HUES64 (cell line): ENCODE data around the gene YPEL3.
"Not testable (repeated sequence)": the region's sequence is repeated elsewhere in the genome, so short reads cannot be mapped to it uniquely, and the experiment has no call there.

Experiments
- H3K27ac ChIP-seq: 2 replicates; pipeline ENCODE4 v1.7.0; 2013; ENCODE audit warnings: low read depth, low read length, inconsistent platforms
- H3K27me3 ChIP-seq: 2 replicates; pipeline ENCODE4 v1.6.1; 2013; ENCODE audit warnings: mild to moderate bottlenecking, low read length; ENCODE audit not compliant: insufficient read depth
- H3K36me3 ChIP-seq: 2 replicates; pipeline ENCODE4 v1.6.1; 2013; ENCODE audit warnings: mild to moderate bottlenecking, low read length; ENCODE audit not compliant: insufficient read depth
- H3K4me1 ChIP-seq: 2 replicates; pipeline ENCODE4 v1.6.1; 2013; ENCODE audit warnings: mild to moderate bottlenecking, low read length, moderate library complexity; ENCODE audit not compliant: insufficient read depth
- H3K4me3 ChIP-seq: 2 replicates; pipeline ENCODE4 v1.5.1; 2013; ENCODE audit warnings: mild to moderate bottlenecking, low read length, moderate library complexity
- H3K9ac ChIP-seq: 2 replicates; pipeline ENCODE4 v1.6.1; 2013; ENCODE audit warnings: mild to moderate bottlenecking, low read depth, low read length
- H3K9me3 ChIP-seq: 2 replicates; pipeline ENCODE4 v1.6.1; 2013; ENCODE audit warnings: low read depth, low read length; ENCODE audit not compliant: insufficient read depth
- WGBS: fragments of 150-250, 120-280 bp; methylation state at CpG from one replicate; pipeline ENCODE4 v1.1.7; 2013; ENCODE audit warnings: missing lambda C conversion rate; 5-methylcytosine and 5-hydroxymethylcytosine counted together

The YPEL3 gene

DNA sequence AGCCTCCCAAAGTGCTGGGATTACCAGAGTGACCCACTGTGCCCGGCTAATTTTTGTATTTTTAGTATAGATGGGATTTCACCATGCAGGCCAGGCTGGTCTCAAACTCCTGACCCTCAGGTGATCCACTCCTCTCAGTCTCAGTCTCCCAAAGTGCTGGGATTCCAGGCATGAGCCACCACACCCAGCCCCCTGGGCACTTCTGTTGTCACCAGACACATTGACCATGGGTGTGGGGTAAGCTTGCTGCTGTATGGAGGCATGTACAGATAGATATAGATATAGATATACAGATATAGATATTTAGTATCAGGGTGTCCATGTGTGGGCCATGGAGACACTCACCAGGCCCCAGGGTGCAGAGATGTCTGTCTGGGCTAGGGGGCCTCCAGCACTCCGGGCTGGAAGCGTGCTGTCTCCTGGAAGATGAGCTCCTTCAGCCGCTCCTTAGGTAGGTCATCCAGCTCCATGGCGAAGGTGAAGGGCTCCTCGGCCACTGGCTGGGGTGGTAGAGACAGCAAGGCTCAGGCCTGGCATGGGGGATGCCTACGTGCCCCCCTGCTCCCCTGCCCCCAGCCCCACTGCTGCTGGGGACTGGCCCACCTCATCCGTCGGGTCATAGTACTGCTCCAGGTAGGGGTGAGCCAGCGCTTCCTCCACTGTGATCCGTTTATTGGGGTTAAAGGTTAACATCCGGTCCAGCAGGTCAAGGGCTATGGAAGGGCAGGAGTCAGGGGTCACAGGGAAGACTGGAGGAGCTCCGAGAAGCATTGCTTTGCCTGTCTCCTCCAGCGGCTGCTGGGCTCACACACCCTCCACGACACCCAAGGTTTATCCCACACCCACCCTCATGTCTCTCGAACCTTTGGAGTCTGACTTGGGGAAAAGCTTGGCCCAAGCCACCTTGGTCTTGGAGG is 20.5 kb upstream of the YPEL3 start:
- Histone ChIP-seq H3K36me3 (peaks cover 30% of the 10 kb centered on the region), H3K27ac (no peak overlapping the region), H3K27me3 (no peaks in the 10 kb centered on the region), H3K9ac (no peak overlapping the region), H3K4me3 (no peak overlapping the region), H3K4me1 (no peaks in the 10 kb centered on the region), H3K9me3 (no peaks in the 10 kb centered on the region)
- 94% methylated on average over 16 of the region's 16 CpGs for WGBS

DNA sequence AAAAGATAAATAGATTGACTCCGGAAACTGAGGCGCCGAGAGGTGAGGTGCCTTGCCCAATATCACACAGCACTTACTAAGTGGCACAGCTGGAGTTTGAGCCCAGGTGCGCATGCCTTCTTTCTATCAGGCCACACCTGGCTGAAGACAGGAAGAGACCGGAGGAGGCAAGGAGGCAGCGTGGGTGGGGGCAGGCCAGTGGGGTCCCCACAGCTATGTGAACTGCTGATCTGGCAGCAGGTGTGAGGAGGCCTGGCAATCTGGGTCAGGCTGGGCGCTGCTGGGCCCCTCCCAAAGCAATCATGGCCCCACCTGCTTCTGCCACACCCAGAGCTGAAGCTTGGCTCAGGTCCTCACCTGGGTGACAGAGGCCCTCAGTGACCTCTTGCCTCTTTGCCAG is 19.2 kb upstream of the YPEL3 start:
- Histone ChIP-seq H3K4me1 (no peaks in the 10 kb centered on the region), H3K27ac (no peak overlapping the region), H3K9ac (no peak overlapping the region), H3K9me3 (no peaks in the 10 kb centered on the region), H3K4me3 (no peak overlapping the region), H3K27me3 (no peaks in the 10 kb centered on the region), H3K36me3 (peaks cover 30% of the 10 kb centered on the region)
- 98% methylated on average over 7 of the region's 7 CpGs for WGBS

DNA sequence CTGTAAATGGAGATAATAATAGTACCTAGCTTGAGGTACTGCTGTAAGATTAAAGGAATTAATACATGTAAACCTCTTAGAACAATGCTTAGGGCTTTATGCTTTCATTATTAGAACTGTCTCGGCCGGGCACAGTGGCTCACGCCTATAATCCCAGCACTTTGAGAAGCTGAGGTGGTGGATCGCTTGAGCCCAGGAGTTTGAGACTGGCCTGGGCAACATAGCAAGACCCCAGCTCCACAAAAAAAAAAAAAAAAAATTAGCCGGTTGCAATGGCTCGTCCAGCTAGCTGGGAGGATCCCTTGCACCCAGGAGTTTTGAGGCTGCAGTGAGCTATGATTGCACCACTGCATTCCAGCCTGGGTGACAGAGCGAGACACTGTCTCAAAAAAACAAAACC is 18.8 kb upstream of the YPEL3 start:
- not testable (repeated sequence) for H3K9me3 ChIP-seq, H3K9ac ChIP-seq, H3K27ac ChIP-seq, H3K27me3 ChIP-seq, H3K4me3 ChIP-seq, H3K4me1 ChIP-seq
- H3K36me3 ChIP-seq = peaks cover 30% of the 10 kb centered on the region
- WGBS = 95% methylated on average over 7 of the region's 7 CpGs

DNA sequence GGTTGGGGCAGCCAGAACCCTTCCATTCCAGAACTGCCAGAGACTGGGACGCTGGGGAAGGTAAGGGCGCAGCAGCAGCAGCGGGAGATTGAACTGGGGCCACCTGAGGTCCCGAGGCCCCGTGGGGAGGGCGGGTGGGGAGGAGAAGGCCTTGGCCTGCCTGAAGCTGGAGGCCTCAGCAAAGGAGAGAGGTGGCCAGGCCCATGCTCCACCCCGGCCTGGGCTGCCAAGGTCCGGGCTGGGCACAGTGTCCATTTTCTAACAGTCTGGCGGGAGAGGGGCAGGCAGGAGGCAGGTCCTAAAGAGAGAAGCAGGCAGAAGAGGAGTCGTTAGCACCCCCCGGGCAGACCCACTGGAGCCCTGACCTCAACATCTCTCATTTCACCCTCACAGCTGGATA is 18.4 kb upstream of the YPEL3 start:
- Histone ChIP-seq H3K9ac (no peak overlapping the region), H3K27ac (no peak overlapping the region), H3K9me3 (no peaks in the 10 kb centered on the region), H3K4me3 (no peak overlapping the region), H3K27me3 (no peaks in the 10 kb centered on the region), H3K4me1 (no peaks in the 10 kb centered on the region), H3K36me3 (peaks cover 27% of the 10 kb centered on the region)
- 84% methylated on average over 9 of the region's 11 CpGs for WGBS

DNA sequence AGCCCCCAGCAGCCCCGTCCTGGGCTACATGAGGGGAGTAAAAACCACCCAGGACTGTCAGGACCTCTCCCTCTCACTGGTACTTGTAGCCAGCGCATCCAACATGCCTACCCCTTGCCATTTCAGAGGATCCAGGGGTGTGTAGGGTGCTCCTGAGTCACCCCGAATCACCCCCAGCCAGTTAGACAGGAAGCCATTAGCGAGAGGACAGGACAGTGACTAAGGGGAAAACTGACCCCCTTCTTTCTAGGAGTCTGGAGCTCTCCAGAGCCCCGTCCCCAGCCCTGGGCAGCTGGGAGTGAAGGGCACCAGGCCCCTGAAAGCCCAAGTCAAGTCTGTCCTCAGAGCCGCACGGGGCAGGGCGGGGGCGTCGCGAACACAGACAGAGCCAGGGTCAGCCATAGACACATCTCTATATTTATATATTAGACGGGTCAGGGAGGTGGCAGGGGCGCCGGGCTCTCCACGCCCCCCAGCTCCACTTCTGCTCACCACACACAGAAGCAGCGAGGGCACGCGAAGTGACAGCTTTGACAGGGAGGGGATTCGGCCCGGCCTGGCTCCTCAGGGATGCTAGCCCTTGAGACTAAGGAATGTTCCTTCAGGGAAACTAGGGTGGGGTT is 17.8 kb upstream of the YPEL3 start:
- Histone ChIP-seq H3K36me3 (peaks cover 23% of the 10 kb centered on the region), H3K9ac (no peak overlapping the region), H3K9me3 (no peaks in the 10 kb centered on the region), H3K27me3 (no peaks in the 10 kb centered on the region), H3K4me1 (no peaks in the 10 kb centered on the region), H3K27ac (no peak overlapping the region), H3K4me3 (no peak overlapping the region)
- 95% methylated on average over 19 of the region's 20 CpGs for WGBS

DNA sequence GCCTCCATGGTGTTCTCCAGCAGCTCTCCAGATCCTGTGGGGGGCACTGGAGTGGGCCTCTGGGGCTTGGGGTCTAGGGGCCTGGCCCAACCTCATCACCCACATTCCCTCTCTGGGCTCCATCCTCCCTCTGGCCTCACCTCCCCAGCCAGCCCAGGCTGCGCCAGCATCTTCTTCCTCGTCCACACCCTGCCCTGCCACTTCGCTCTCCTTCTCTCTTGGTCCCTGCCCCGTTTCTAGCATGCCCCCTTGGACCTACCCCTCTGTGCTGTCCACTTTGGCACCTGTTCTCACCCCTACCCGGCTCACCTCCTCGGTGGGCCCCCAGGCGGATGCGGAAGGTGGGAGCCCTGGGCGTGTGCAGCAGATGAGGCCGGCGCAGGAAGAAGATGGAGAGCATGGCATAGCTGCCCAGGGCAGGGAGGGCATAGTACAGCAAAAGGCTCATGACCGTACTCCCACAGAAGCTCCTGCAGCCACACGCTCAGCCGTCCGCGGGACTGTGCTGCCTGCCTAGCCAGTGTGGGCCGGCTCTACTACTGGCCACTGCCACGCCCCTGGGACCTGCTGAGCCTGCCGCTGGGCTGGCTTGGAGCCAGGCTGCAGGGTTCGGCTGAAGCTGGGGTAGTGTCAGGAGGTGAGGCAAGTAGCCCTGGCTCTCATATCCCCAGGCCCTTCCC is 17.2 kb upstream of the YPEL3 start, which contains the start of gene GDPD3:
Gene GDPD3 (minus strand): TSS at position 507 of the 680 bp plus-strand sequence. CDS start 59 bp downstream, at position 448.
- H3K36me3 ChIP-seq = peaks cover 20% of the 10 kb centered on the region
- no peak within 1 kb of the TSS for H3K27ac ChIP-seq
- H3K4me1 ChIP-seq = no peaks in the 10 kb centered on the region
- no peaks in the 10 kb centered on the region for H3K9me3 ChIP-seq
- H3K4me3 ChIP-seq = no peak within 1 kb of the TSS
- H3K9ac ChIP-seq = no peak within 1 kb of the TSS
- no peaks in the 10 kb centered on the region for H3K27me3 ChIP-seq
- 88% methylated on average over 20 of the region's 20 CpGs for WGBS

DNA sequence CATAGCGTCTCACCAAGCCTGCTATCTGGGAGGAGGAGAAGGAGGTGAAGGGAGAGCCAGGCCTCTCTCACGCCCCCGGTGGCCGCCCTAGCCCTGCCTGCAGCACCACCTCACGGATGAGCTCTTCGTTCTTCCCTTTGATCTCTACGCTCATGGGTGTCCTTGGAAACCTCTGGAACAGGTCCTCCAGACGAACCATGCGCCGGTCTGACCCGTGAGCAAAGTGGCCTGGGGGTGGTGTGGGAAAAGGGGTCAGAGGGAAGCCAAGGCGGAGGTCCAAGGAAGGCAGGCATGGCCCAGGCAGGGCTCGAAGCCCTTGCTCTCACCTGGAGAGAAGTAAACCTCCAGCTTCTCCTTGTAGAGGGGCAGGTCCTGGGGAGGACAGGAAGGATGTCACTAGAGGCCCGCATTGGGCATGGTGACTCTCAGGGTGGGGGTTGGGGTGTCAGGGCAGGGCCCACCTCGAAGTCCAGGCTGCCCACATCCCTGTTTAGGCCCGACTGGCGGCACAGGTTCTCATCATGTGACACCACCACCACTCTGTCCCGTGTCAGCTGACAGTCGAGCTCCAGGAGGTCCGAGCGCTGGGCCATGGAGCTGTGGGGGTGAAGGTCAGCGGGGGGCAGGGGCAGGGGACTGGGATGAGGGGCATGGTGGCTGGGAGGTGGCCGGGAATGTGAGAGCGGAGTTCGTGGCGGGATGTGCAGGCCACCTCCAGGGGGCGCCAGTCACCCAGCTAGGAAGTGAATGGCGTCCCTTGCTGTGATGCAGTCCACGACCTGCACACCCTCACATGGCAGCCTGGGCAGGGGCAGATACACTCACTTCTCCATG is 16.4 kb upstream of the YPEL3 start:
- peaks cover 12% of the 10 kb centered on the region for H3K36me3 ChIP-seq
- no peak overlapping the region for H3K27ac ChIP-seq
- WGBS = 65% methylated on average over 29 of the region's 29 CpGs
- H3K9me3 ChIP-seq = no peaks in the 10 kb centered on the region
- no peak overlapping the region for H3K9ac ChIP-seq
- H3K4me1 ChIP-seq = no peaks in the 10 kb centered on the region
- no peaks in the 10 kb centered on the region for H3K27me3 ChIP-seq
- H3K4me3 ChIP-seq = no peak overlapping the region

DNA sequence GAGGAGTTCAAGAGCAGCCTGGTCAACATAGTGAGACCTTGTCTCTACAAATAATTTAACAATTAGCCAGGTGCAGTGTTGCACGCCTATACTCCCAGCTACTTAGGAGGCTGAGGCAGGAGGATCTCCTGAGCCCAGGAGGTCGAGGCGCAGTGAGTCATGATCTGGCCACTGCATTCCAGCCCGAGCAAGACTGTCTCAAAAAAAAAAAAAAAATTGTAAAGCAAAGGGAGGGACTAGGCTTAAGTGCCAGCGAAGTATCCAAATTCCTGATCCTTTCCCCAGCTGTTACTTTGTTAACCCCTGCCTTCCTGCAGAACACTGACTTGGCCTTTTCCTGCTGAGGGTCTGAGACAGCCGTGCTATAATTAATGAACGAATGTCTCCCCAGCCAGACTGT is 14.6 kb upstream of the YPEL3 start:
- WGBS = 76% methylated on average over 6 of the region's 7 CpGs
- Histone ChIP-seq H3K9ac (no peak overlapping the region), H3K27ac (no peak overlapping the region), H3K9me3 (no peaks in the 10 kb centered on the region), H3K4me1 (no peaks in the 10 kb centered on the region), H3K4me3 (no peak overlapping the region), H3K27me3 (no peaks in the 10 kb centered on the region), H3K36me3 (peaks cover 3% of the 10 kb centered on the region; the same call in 1 of the 2 replicates)

DNA sequence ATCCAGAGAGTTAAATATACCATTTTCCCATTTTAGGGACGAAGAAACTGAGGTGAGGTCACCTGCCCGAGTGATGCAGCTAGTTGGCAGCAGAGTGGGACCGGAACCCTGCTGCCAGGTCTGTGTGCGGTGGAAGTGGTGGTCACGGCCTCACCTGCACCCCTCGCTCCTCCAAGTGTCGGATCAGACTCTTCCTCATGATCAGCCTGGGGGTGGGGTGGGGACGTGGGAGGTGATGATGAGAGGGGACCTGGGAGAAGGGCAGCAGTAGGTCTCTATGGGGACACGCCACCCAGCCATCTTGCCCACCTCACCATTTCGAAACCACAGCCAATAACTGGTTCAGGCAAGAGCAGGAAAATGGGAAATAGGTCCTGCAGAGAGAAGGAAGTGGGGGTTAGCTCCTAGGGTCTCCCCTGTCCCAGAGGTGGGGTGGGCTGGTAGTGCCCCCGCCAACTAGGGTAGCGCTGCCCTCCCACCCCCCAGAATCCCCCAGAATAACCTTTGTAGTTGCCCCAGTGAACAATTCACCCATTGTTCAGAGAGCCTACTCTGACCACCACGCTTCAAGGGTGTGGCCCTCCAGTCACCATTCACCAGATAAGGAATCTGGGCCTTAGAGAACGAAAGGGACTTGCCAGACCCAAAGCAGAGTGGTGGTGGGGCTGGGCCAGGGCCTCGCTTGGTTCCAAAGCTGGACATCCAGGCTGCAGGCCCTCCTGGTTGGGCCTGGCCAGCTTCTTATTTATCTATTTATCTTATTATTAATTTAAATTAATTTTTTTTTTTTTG is 12.2 kb upstream of the YPEL3 start:
- Histone ChIP-seq H3K4me3 (no peak overlapping the region), H3K9me3 (no peaks in the 10 kb centered on the region)

DNA sequence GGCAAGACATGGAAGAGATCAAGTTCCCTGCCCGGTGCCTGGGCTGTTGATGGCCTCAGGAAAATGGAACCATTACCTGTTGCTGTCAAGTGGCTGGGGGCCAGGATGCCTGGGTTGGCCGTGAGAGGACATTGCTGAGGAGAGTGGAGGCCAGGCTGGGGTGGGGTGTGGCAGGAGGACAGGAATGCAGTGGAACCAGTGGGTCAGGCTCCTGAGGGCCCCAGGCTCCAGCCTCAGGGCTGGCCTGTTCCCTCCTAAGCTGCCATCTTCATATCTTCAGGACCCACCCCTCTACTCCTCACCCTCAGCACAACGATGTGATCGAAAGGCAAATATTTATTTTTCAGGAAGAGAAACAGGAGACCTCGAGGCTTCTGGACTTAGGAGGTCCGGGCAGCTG is 8.5 kb upstream of the YPEL3 start:
- Histone ChIP-seq H3K27ac (no peak overlapping the region), H3K9ac (no peak overlapping the region), H3K27me3 (no peaks in the 10 kb centered on the region), H3K9me3 (no peaks in the 10 kb centered on the region), H3K4me1 (no peaks in the 10 kb centered on the region), H3K36me3 (peaks cover 3% of the 10 kb centered on the region; the same call in 1 of the 2 replicates), H3K4me3 (no peak overlapping the region)
- WGBS = 93% methylated on average over 6 of the region's 6 CpGs

More for the DNA sequence above, 12.2 kb upstream of the YPEL3 start:
- Histone ChIP-seq H3K9ac (no peak overlapping the region), H3K36me3 (peaks cover 3% of the 10 kb centered on the region; the same call in 1 of the 2 replicates), H3K4me1 (no peaks in the 10 kb centered on the region), H3K27me3 (no peaks in the 10 kb centered on the region), H3K27ac (no peak overlapping the region)
- 95% methylated on average over 14 of the region's 15 CpGs for WGBS
